Neural cell (in vitro differentiated cells): Measurements from ENCODE around the gene VPS8. TPM values are rescaled to one million over a fixed set of nuclear protein-coding genes. Genes with fewer than 3 reads are reported as not detected.

Experiments used
- H2AFZ ChIP-seq: fragments of 200-600, 300-800 bp; sonication (generic), shearing (Covaris generic); 2 replicates; pipeline ENCODE4 v1.6.0; 2014; ENCODE audit warnings: low read depth, mild to moderate bottlenecking, antibody characterized with exemption, low read length, moderate library complexity
- H3F3A ChIP-seq: fragments of 200-600 bp; shearing (Covaris generic); 2 replicates; pipeline ENCODE4 v1.6.1; 2016; ENCODE audit warnings: mild to moderate bottlenecking, moderate library complexity, mixed read lengths, antibody characterized with exemption, low read length; ENCODE audit not compliant: insufficient read depth, poor library complexity, severe bottlenecking
- H3K27ac ChIP-seq: fragments of 200-600, 300-800 bp; sonication (generic), shearing (Covaris generic); 2 replicates; pipeline ENCODE4 v1.5.1; 2014; ENCODE audit warnings: mild to moderate bottlenecking, low read length, moderate library complexity
- H3K27me3 ChIP-seq: fragments of 300-800, 200-600 bp; sonication (generic), shearing (Covaris generic); 2 replicates; pipeline ENCODE4 v1.6.0; 2014; ENCODE audit warnings: mild to moderate bottlenecking, low read depth, low read length, moderate library complexity; ENCODE audit not compliant: insufficient read depth
- H3K36me3 ChIP-seq: fragments of 300-800, 200-600 bp; sonication (generic), shearing (Covaris generic); 2 replicates; pipeline ENCODE4 v1.5.1; 2014; ENCODE audit warnings: mild to moderate bottlenecking, antibody characterized with exemption, low read length, moderate library complexity; ENCODE audit not compliant: insufficient read depth
- H3K4me2 ChIP-seq: fragments of 300-800, 200-600 bp; sonication (generic), shearing (Covaris generic); 2 replicates; pipeline ENCODE4 v1.6.0; 2014; ENCODE audit warnings: mild to moderate bottlenecking, low read length
- H3K4me3 ChIP-seq: fragments of 300-800, 200-600 bp; sonication (generic), shearing (Covaris generic); 2 replicates; pipeline ENCODE4 v1.5.1; 2014; ENCODE audit warnings: mild to moderate bottlenecking, low read length, moderate library complexity
- H3K79me2 ChIP-seq: fragments of 200-600 bp; shearing (Covaris generic); replicated peaks from 2 replicates; pipeline ENCODE4 v1.6.0; 2014; ENCODE audit warnings: mild to moderate bottlenecking, low read length, moderate library complexity; ENCODE audit not compliant: insufficient read depth
- H3K9ac ChIP-seq: fragments of 300-800, 200-600 bp; sonication (generic), shearing (Covaris generic); 2 replicates; pipeline ENCODE4 v1.6.1; 2016; ENCODE audit warnings: mild to moderate bottlenecking, low read length, mixed read lengths
- H3K9me2 ChIP-seq: fragments of 200-600 bp; shearing (Covaris generic); 2 replicates; pipeline ENCODE4 v1.6.1; 2016; ENCODE audit warnings: mild to moderate bottlenecking, low read length, mixed read lengths; ENCODE audit not compliant: insufficient read depth
- H3K9me3 ChIP-seq: fragments of 200-600, 300-800 bp; sonication (generic), shearing (Covaris generic); 2 replicates; pipeline ENCODE4 v1.6.1; 2016; ENCODE audit warnings: mild to moderate bottlenecking, mixed run types, low read length, moderate library complexity, mixed read lengths
- H4K20me1 ChIP-seq: fragments of 200-600 bp; shearing (Covaris generic); 2 replicates; pipeline ENCODE4 v1.6.1; 2016; ENCODE audit warnings: mild to moderate bottlenecking, mixed run types; ENCODE audit not compliant: insufficient read depth
- CTCF ChIP-seq: fragments of 450-650 bp; IDR thresholded peaks from 2 replicates; pipeline ENCODE4 v1.5.1; 2014; ENCODE audit warnings: antibody characterized with exemption, mild to moderate bottlenecking, moderate library complexity; ENCODE audit not compliant: poor library complexity, severe bottlenecking
- EP300 ChIP-seq: fragments of 450-650 bp; conservative IDR thresholded peaks from 2 replicates; pipeline ENCODE4 v1.6.1; 2014; ENCODE audit warnings: antibody characterized with exemption, mild to moderate bottlenecking, moderate library complexity; ENCODE audit not compliant: poor library complexity, severe bottlenecking
- EZH2 ChIP-seq: fragments of 200-600, 300-800 bp; shearing (Covaris generic), sonication (generic); IDR thresholded peaks from 2 replicates; pipeline ENCODE4 v1.6.1; 2014; ENCODE audit warnings: antibody characterized with exemption, low read length, borderline replicate concordance, mild to moderate bottlenecking; ENCODE audit not compliant: insufficient read depth, poor library complexity, severe bottlenecking
- MXI1 ChIP-seq: fragments of 450-650 bp; conservative IDR thresholded peaks from 2 replicates; pipeline ENCODE4 v1.6.1; 2014; ENCODE audit warnings: antibody characterized with exemption, mild to moderate bottlenecking; ENCODE audit not compliant: poor library complexity, severe bottlenecking
- POLR2AphosphoS5 ChIP-seq: IDR thresholded peaks from 2 replicates; pipeline ENCODE4 v1.6.1; 2012
- RAD21 ChIP-seq: fragments of 450-650 bp; conservative IDR thresholded peaks from 2 replicates; pipeline ENCODE4 v1.6.1; 2014; ENCODE audit warnings: antibody characterized with exemption, mild to moderate bottlenecking, moderate library complexity
- REST ChIP-seq: IDR thresholded peaks from 2 replicates; pipeline ENCODE4 v1.6.1; 2012; ENCODE audit warnings: borderline replicate concordance
- SMC3 ChIP-seq: fragments of 450-650 bp; conservative IDR thresholded peaks from 2 replicates; pipeline ENCODE4 v1.6.1; 2014; ENCODE audit warnings: antibody characterized with exemption, mild to moderate bottlenecking, moderate library complexity; ENCODE audit not compliant: poor library complexity
- TAF1 ChIP-seq: IDR thresholded peaks from 2 replicates; pipeline ENCODE4 v1.6.1; 2012; ENCODE audit warnings: low read depth
- polyA plus RNA-seq: library from polyadenylated mRNA; depleted of rRNA; stranded (reverse); fragments of >200 nt; gene quantifications from 2 replicates; pipeline ENCODE4 v1.2.3, GENCODE V29; 2014

The VPS8 gene
- polyA plus RNA-seq, 1 donor from 2014 or later = 146 TPM

GRCh38 chr3:184769382-184770170 lies 42.4 kb upstream of the VPS8 start:
- Histone ChIP-seq H3K27ac (no peak overlapping the region), H3K27me3 (no peaks in the 10 kb centered on the region), H3K9ac (no peak overlapping the region), H3K4me3 (no peak overlapping the region), H3F3A (no peaks in the 10 kb centered on the region), H3K9me2 (no peaks in the 10 kb centered on the region), H3K4me2 (no peak overlapping the region), H3K36me3 (no peaks in the 10 kb centered on the region), H4K20me1 (no peaks in the 10 kb centered on the region), H2AFZ (no peak overlapping the region), H3K9me3 (no peaks in the 10 kb centered on the region), H3K79me2 (no peaks in the 10 kb centered on the region)
- no peak for TF ChIP-seq POLR2AphosphoS5
- no peak for TF ChIP-seq EZH2
- TF ChIP-seq MXI1 = no peak
- no peak for TF ChIP-seq SMC3
- no peak for TF ChIP-seq EP300
- no peak for TF ChIP-seq REST
- TF ChIP-seq RAD21 = no peak
- no peak for TF ChIP-seq TAF1
- no peak for TF ChIP-seq CTCF

- no peak overlapping the region for H3K4me2 ChIP-seq
- H3K9me2 ChIP-seq = no peaks in the 10 kb centered on the region
- TF ChIP-seq SMC3 (no peak), EP300 (no peak), REST (no peak), TAF1 (no peak), RAD21 (no peak), EZH2 (no peak), MXI1 (no peak), POLR2AphosphoS5 (no peak), CTCF (no peak)
- H3F3A ChIP-seq = no peaks in the 10 kb centered on the region
- H4K20me1 ChIP-seq = no peaks in the 10 kb centered on the region
- H3K27me3 ChIP-seq = no peaks in the 10 kb centered on the region
- H3K36me3 ChIP-seq = no peaks in the 10 kb centered on the region
- H3K4me3 ChIP-seq = no peak overlapping the region
- no peak overlapping the region for H3K9ac ChIP-seq
- H3K9me3 ChIP-seq = no peaks in the 10 kb centered on the region
- no peak overlapping the region for H2AFZ ChIP-seq
- H3K27ac ChIP-seq = no peak overlapping the region
- H3K79me2 ChIP-seq = no peaks in the 10 kb centered on the region
Measured at GRCh38 chr3:184770541-184770940, 41.4 kb upstream of the VPS8 start.
